Heart left ventricle (tissue), 16 donors: ENCODE measurements around the gene IL23R. TPM values are rescaled to one million over a fixed set of nuclear protein-coding genes. Genes with fewer than 3 reads are reported as not detected.

ENCODE experiments used
- ATAC-seq, 4 donors: fragments of 200-7000 bp; cut with Tn5 transposase; one replicate each; pipeline ENCODE4 v1.9.1; 2020 to 2022; ENCODE audit warnings: moderate library complexity in 4 of 4, mild to moderate bottlenecking in 3 of 4, moderate number of reproducible peaks in 1 of 4
- DNase-seq, 5 donors: peaks; one replicate each; pipeline ENCODE4 v3.0.0-alpha.2; 2020
- H3K27ac ChIP-seq, 12 donors: fragments of 200-600 bp; sonication (generic) in 4 of 12; one replicate each; pipeline versions ENCODE4 v1.5.0 to v1.8.0; 2016 to 2022; ENCODE audit warnings: mild to moderate bottlenecking in 2 of 12
- H3K27me3 ChIP-seq, 9 donors: fragments of 200-600 bp; sonication (generic) in 2 of 9; one replicate each; pipeline versions ENCODE4 v1.5.1 to v1.8.0; 2016 to 2022; ENCODE audit warnings: mild to moderate bottlenecking in 3 of 9
- H3K36me3 ChIP-seq, 9 donors: fragments of 200-600 bp; sonication (generic) in 2 of 9; one replicate each; pipeline versions ENCODE4 v1.5.0 to v1.8.0; 2018 to 2022; ENCODE audit warnings: mild to moderate bottlenecking in 2 of 9
- H3K4me1 ChIP-seq, 12 donors: fragments of 200-600 bp; sonication (generic) in 4 of 12; one replicate each; pipeline versions ENCODE4 v1.5.0 to v1.8.0; 2016 to 2022; ENCODE audit warnings: mild to moderate bottlenecking in 3 of 12
- H3K4me3 ChIP-seq, 12 donors: fragments of 200-600 bp; sonication (generic) in 4 of 12; one replicate each; pipeline versions ENCODE4 v1.5.0 to v1.8.0; 2017 to 2022; ENCODE audit warnings: mild to moderate bottlenecking in 9 of 12, moderate library complexity in 4 of 12
- H3K9me3 ChIP-seq, 12 donors: fragments of 200-600 bp; sonication (generic) in 4 of 12; one replicate each; pipeline versions ENCODE4 v1.5.0 to v1.8.0; 2016 to 2022; ENCODE audit warnings: mild to moderate bottlenecking in 1 of 12
- POLR2A ChIP-seq, 2 donors: fragments of 450-650 bp; IDR thresholded peaks; one replicate each; pipeline ENCODE4 v1.6.1; 2017; ENCODE audit warnings: antibody characterized with exemption in 2 of 2, mild to moderate bottlenecking in 2 of 2, moderate library complexity in 2 of 2
- WGBS, 4 donors: extraction: QIAGEN DNeasy Blood & Tissue Kit in 2 of 4; methylation state at CpG; one replicate each; pipeline versions ENCODE4 v1.1.5 to v1.1.7; 2013 to 2018; 5-methylcytosine and 5-hydroxymethylcytosine counted together
- intact Hi-C, 10 donors: fragments of 100-400 bp; cut with DNase I; formaldehyde crosslinking; loops; one replicate each; pipeline versions ENCODE4 v1.11.1 to v1.14.2; 2022
- polyA plus RNA-seq, 2 donors: library from polyadenylated mRNA; stranded (reverse); fragments of 200-250 nt; gene quantifications; one replicate each; pipeline ENCODE4 v1.2.3, GENCODE V29; 2013
- total RNA-seq, 9 donors: library from RNA; depleted of rRNA in 2 of 9; stranded (reverse); fragments of >200 nt in 2 of 9; fragmentation: NEBNext Ultra II Directional in 3 of 9; extraction: Animal tissue kit (Norgen Biotek cat#: 25700) in 3 of 9; gene quantifications; one replicate each; pipeline versions ENCODE4 v1.1.0 to v1.2.4, GENCODE V29; 2016 to 2023
- TF ChIP-seq, protein P1 (sequence below), 12 donors: fragments of 200-600 bp; sonication (generic) in 4 of 12; IDR thresholded peaks; one replicate each; pipeline versions ENCODE4 v1.5.0 to v1.8.0; 2018 to 2022; ENCODE audit warnings: antibody characterized with exemption in 12 of 12, mild to moderate bottlenecking in 5 of 12
- donor health status: ischemic (EF 13 %, LVEDD 7.1; RV severe dilation, severe dysfunction).
- donor health status: healthy with polysubstance abuse.
- donor health status: DM: no; HTN: yes; CAD: no.
- donor health status: DM: no; HTN: no; CAD: no.
- donor health status: ischemic (EF 25% LVEDD 6.9; RV normal size, moderate dysfunction).
- donor health status: ischemic (EF 25% LVEDD 5.7; RV mildly dilated, moderate dysfunction).
- donor health status: healthy.
- donor health status: DM: yes; HTN: yes; CAD: no.
- donor health status: ischemic (EF 35%, LVEDD 5.7; RV mildly dilated, moderate dysfunction).
- donor health status: nonischemic (EF 11% LVEDD 7.7; RV severe dilation, severe dysfunction).
- donor health status: DM: yes; HTN: yes; CAD: no.
- donor health status: PGD.
- donor health status: ischemic (EF 29% LVEDD 5.4; RV normal size, mild dysfunction).
- donor health status: nonischemic (EF 23%, LVEDD 6.1; RV moderate dilation, normal function).

The IL23R gene
- total and polyA plus RNA-seq, 11 donors, result not detected

DNA sequence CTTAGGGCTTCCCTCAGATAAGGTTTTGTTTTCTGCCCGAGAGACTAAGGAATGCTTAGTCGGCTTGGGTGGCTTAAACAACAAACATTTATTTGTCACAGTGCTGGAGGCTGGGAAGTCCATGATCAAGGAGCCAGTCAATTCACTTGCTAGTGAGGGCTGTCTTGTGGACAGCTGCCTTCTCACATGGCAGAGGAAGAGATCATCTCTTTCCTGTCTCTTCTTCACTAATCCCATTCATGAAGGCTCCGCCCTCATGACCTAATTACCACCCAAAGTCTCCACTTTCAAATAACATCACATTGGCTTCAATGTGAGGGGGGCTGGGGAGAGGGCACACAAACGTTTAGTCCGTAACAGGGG, 90.9 kb downstream of the IL23R start:
- ATAC-seq (no peak), DNase-seq (no peak)
- Histone ChIP-seq H3K9me3 (no peaks in the 10 kb centered on the region), H3K27me3 (no peaks in the 10 kb centered on the region), H3K4me3 (no peak overlapping the region), H3K27ac (no peak overlapping the region), H3K4me1 (no peaks in the 10 kb centered on the region), H3K36me3 (no peaks in the 10 kb centered on the region)
- 57 to 71% (median 64%) methylated on average over 5 of the region's 5 CpGs for WGBS, 4 donors
- intact Hi-C loops, result no loop called here
- no peak for TF ChIP-seq POLR2A (IDR thresholded peaks at IDR 0.05)
- TF ChIP-seq, protein P1, sequence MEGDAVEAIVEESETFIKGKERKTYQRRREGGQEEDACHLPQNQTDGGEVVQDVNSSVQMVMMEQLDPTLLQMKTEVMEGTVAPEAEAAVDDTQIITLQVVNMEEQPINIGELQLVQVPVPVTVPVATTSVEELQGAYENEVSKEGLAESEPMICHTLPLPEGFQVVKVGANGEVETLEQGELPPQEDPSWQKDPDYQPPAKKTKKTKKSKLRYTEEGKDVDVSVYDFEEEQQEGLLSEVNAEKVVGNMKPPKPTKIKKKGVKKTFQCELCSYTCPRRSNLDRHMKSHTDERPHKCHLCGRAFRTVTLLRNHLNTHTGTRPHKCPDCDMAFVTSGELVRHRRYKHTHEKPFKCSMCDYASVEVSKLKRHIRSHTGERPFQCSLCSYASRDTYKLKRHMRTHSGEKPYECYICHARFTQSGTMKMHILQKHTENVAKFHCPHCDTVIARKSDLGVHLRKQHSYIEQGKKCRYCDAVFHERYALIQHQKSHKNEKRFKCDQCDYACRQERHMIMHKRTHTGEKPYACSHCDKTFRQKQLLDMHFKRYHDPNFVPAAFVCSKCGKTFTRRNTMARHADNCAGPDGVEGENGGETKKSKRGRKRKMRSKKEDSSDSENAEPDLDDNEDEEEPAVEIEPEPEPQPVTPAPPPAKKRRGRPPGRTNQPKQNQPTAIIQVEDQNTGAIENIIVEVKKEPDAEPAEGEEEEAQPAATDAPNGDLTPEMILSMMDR (IDR thresholded peaks at IDR 0.05), result no peak

DNA sequence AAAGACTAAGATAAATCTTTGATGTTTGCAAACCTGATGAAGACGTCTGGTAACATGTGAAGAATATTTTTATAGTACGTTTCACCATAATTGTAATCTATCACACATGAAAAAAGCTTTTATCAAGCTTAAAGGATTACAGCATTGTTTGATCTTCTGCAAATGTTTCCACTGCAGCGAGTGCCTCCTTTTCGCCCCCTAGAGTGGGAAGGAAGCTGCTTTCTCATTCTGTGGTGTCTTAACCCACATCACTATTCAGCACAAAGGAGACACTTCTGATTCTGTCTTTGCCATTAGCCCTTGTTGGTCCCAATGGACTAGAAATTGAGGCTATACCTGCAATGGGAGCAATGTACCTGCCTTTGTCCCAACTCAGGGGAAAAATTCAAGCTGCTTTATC, 95.4 kb downstream of the IL23R start:
- Histone ChIP-seq H3K4me1 (no peaks in the 10 kb centered on the region), H3K4me3 (no peak overlapping the region), H3K27ac (no peak overlapping the region), H3K27me3 (peaks cover 0 to 3% (median 0%) of the 10 kb centered on the region in 9 donors), H3K36me3 (no peaks in the 10 kb centered on the region), H3K9me3 (no peaks in the 10 kb centered on the region)
- WGBS, 4 donors, result 43 to 53% (median 48%) methylated on average over 4 of the region's 4 CpGs
- TF ChIP-seq POLR2A (IDR thresholded peaks at IDR 0.05), result no peak
- TF ChIP-seq, protein P1 (IDR thresholded peaks at IDR 0.05), result no peak
- intact Hi-C loops, result no loop called here
- DNase-seq (no peak), ATAC-seq (no peak)

DNA sequence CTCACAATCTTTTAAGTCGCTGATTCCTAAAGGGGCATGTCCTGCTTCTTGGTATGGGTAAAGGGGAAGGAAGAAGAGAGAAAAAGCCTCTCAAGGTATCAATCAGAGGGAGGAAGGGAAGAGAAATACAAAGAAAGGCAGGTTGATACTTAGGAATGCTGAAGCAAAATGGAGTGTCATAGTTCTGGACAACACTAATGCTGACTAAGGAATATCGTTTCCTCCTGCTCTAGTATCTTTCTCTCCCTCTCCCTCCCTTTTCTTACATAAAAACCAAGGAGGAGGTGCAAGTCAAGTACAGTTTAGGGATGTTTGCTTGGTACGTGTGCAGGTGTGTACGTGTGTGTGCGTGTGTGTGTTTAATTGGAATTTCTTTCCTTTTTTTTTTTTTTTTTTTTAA, 96.5 kb downstream of the IL23R start:
- TF ChIP-seq, protein P1 (IDR thresholded peaks at IDR 0.05), result no peak
- no peak for TF ChIP-seq POLR2A (IDR thresholded peaks at IDR 0.05)
- WGBS, 4 donors, result 87 to 93% (median 89%) methylated on average over 5 of the region's 5 CpGs
- intact Hi-C loops, result no loop called here
- Histone ChIP-seq H3K27me3 (peaks cover 0 to 3% (median 0%) of the 10 kb centered on the region in 9 donors), H3K4me3 (no peak overlapping the region), H3K4me1 (no peaks in the 10 kb centered on the region), H3K36me3 (no peaks in the 10 kb centered on the region), H3K9me3 (no peaks in the 10 kb centered on the region), H3K27ac (no peak overlapping the region)
- no peak for DNase-seq
- ATAC-seq, result no peak

DNA sequence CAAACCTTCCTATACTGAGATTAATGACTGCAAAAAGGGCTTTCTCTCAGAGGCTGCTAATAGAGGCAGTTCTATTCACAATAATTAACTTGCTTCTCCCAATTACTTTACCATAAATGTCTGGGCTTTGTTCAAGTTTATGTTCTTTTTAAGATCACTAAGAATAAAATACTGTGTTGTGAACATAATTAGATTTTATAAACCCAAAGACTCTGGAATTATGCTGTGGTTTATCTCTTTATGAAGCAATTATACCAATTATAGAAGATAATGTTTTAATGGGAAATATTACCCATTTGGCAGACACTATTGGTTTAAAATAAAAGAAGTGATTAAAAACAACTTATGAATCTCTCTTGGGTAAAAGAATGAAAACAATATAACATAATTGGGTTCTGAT, 97.9 kb downstream of the IL23R start:
- TF ChIP-seq, protein P1 (IDR thresholded peaks at IDR 0.05), result no peak
- TF ChIP-seq POLR2A (IDR thresholded peaks at IDR 0.05), result no peak
- intact Hi-C loops, result no loop called here
- peaks cover 0 to 3% (median 0%) of the 10 kb centered on the region in 9 donors for H3K27me3 ChIP-seq
- no peak overlapping the region for H3K27ac ChIP-seq
- DNase-seq (no peak), ATAC-seq (no peak)
- H3K4me3 ChIP-seq, result no peak overlapping the region
- no peaks in the 10 kb centered on the region for H3K36me3 ChIP-seq
- no peaks in the 10 kb centered on the region for H3K9me3 ChIP-seq
- H3K4me1 ChIP-seq, result no peaks in the 10 kb centered on the region
